ENCODE results near the gene NLGN2. TPM values are rescaled to one million over a fixed set of nuclear protein-coding genes. Genes with fewer than 3 reads are reported as not detected.

Gene NLGN2
- total and polyA plus RNA-seq, 2 of the 8 experiments (the other 6 are each of a cell fraction or from before 2014, with no cell fraction given), result 21.2 to 62.8 TPM

- no peak for TF ChIP-seq CHD7 (IDR thresholded peaks at IDR 0.05; ENCODE audit: insufficient replicate concordance, low read length)
- no peak for TF ChIP-seq YY1 (IDR thresholded peaks at IDR 0.05; ENCODE audit: low read depth, low read length)
- TF ChIP-seq POU5F1 (IDR thresholded peaks at IDR 0.05; ENCODE audit: low read depth, low read length), result no peak
- TF ChIP-seq USF2 (IDR thresholded peaks at IDR 0.05; ENCODE audit: low read length), result no peak
- TF ChIP-seq JUND (IDR thresholded peaks at IDR 0.05; ENCODE audit: low read length), result no peak
- no peak for TF ChIP-seq PHF8 (conservative IDR thresholded peaks at IDR 0.05; ENCODE audit: low read depth, low read length)
- TF ChIP-seq ZNF274 (IDR thresholded peaks at IDR 0.05; ENCODE audit: borderline replicate concordance, extremely low read depth, low read length), result no peak
- TF ChIP-seq, protein P1, sequence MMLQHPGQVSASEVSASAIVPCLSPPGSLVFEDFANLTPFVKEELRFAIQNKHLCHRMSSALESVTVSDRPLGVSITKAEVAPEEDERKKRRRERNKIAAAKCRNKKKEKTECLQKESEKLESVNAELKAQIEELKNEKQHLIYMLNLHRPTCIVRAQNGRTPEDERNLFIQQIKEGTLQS (IDR thresholded peaks at IDR 0.05; ENCODE audit: insufficient read depth, low read depth, low read length), result no peak
- no peak for TF ChIP-seq SAP30 (IDR thresholded peaks at IDR 0.05; ENCODE audit: insufficient read depth, insufficient replicate concordance, low read length)
- no peak for TF ChIP-seq NANOG (IDR thresholded peaks at IDR 0.05; ENCODE audit: insufficient read depth, low read depth, low read length, poor library complexity, severe bottlenecking)
Measured at GRCh38 chr17:7388856-7389255, 18.8 kb upstream of the NLGN2 start (continued).
